Testis (tissue), 3 donors: Measurements from ENCODE around the gene TMEM116. TPM values are rescaled to one million over a fixed set of nuclear protein-coding genes. Genes with fewer than 3 reads are reported as not detected.

Source experiments
- DNase-seq: peaks from one replicate; pipeline ENCODE4 v3.0.0-alpha.2; 2019
- H3K27ac ChIP-seq, 2 donors: fragments of 200-600 bp; sonication (generic); one replicate each; pipeline ENCODE4 v1.5.1; 2019
- H3K27me3 ChIP-seq: fragments of 200-600 bp; sonication (generic); one replicate; pipeline ENCODE4 v1.5.1; 2019
- H3K36me3 ChIP-seq: fragments of 200-600 bp; sonication (generic); one replicate; pipeline ENCODE4 v1.5.1; 2017; ENCODE audit warnings: low read depth; ENCODE audit errors: missing control alignments
- H3K4me1 ChIP-seq: fragments of 200-600 bp; sonication (generic); one replicate; pipeline ENCODE4 v1.5.1; 2019
- H3K4me3 ChIP-seq, 2 donors: fragments of 200-600 bp; sonication (generic); one replicate each; pipeline ENCODE4 v1.5.1; 2017 to 2019
- H3K9me3 ChIP-seq: fragments of 200-600 bp; sonication (generic); one replicate; pipeline ENCODE4 v1.5.1; 2017
- POLR2A ChIP-seq: fragments of 450-650 bp; IDR thresholded peaks from one replicate; pipeline ENCODE4 v1.6.1; 2017; ENCODE audit warnings: antibody characterized with exemption, mild to moderate bottlenecking, moderate library complexity
- WGBS, 2 donors: methylation state at CpG; one replicate each; pipeline ENCODE4 v1.1.5; 2018; 5-methylcytosine and 5-hydroxymethylcytosine counted together
- intact Hi-C: fragments of 100-400 bp; cut with DNase I; formaldehyde crosslinking; loops from one replicate; pipeline ENCODE4 v1.15.1; 2023; ENCODE audit warnings: low total_unique reads
- polyA plus RNA-seq: library from polyadenylated mRNA; stranded (reverse); fragments of 350-450 nt; fragmentation: Illumina TruSeq; extraction: RNeasy Lipid Tissue Mini Kit (QIAGEN cat#74804); gene quantifications from one replicate; pipeline ENCODE4 v1.2.3, GENCODE V29; 2014; ENCODE audit warnings: low read depth, low replicate concordance; ENCODE audit not compliant: insufficient read depth
- total RNA-seq, 2 donors: library from RNA; depleted of rRNA; stranded (reverse); fragments of >200 nt; gene quantifications; one replicate each; pipeline ENCODE4 v1.2.3, GENCODE V29; 2016
- TF ChIP-seq, protein P1 (sequence below), 3 experiments: fragments of 450-650 bp in 2 of 3; fragments of 200-600 bp in 1 of 3; sonication (generic) in 1 of 3; IDR thresholded peaks; one replicate each; pipeline ENCODE4 v1.5.1; 2016 to 2019; ENCODE audit warnings: antibody characterized with exemption in 3 of 3, mild to moderate bottlenecking in 2 of 3, moderate library complexity in 1 of 3

The TMEM116 gene
- total and polyA plus RNA-seq, 3 donors from 2014 or later = 38.5 to 106 (median 48.0) TPM

DNA sequence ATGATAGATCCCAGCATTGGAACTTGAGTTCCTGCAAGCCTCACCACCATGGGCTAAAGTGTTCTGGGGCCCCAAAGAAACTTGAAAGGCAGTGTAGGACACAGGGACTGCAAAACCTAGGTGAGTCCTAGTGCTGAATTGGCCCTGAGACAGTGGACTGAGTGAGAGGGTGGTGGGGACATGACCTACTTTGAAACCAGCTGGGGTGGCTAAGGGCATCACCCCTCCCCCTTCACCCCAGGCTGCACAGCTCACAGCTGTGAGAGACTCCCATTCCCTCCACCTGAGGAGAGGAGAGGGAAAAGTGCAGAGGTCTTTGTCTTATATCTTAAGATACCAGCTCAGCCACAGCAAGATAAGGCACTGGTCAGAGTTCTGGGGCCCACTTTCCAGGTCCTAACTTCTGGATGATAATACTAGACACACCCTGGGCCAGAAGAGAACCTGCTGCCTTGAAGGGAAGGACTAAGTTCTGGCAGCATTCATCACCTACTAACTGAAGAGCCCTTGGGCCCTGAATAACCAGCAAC is 108.5 kb downstream of the TMEM116 start:
- intact Hi-C loops = no loop called here
- TF ChIP-seq, protein P1, sequence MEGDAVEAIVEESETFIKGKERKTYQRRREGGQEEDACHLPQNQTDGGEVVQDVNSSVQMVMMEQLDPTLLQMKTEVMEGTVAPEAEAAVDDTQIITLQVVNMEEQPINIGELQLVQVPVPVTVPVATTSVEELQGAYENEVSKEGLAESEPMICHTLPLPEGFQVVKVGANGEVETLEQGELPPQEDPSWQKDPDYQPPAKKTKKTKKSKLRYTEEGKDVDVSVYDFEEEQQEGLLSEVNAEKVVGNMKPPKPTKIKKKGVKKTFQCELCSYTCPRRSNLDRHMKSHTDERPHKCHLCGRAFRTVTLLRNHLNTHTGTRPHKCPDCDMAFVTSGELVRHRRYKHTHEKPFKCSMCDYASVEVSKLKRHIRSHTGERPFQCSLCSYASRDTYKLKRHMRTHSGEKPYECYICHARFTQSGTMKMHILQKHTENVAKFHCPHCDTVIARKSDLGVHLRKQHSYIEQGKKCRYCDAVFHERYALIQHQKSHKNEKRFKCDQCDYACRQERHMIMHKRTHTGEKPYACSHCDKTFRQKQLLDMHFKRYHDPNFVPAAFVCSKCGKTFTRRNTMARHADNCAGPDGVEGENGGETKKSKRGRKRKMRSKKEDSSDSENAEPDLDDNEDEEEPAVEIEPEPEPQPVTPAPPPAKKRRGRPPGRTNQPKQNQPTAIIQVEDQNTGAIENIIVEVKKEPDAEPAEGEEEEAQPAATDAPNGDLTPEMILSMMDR (IDR thresholded peaks at IDR 0.05) = no peak
- no peak for TF ChIP-seq POLR2A
- Histone ChIP-seq H3K27ac (no peak overlapping the region), H3K4me1 (no peaks in the 10 kb centered on the region), H3K36me3 (no peaks in the 10 kb centered on the region), H3K4me3 (no peak overlapping the region), H3K9me3 (no peaks in the 10 kb centered on the region), H3K27me3 (no peaks in the 10 kb centered on the region)
- no peak for DNase-seq

DNA sequence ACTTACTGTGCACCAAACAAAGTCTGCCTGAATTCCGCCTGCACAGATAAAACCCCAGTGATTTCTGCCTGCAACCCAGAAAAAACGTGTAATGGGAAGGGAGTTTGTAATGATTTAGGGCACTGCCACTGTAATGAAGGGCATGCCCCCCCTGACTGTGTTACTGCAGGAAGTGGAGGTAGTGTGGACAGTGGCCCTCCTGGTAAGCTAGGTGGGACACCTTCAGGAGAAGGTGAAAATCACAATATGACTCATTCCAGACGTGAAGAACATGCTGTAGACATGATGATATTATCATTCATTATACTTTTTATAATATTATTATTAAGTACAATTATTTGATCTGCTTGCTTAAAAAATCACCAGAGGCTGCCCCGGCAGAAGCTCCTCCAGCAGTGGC is 111.8 kb downstream of the TMEM116 start:
- Histone ChIP-seq H3K36me3 (no peaks in the 10 kb centered on the region), H3K4me3 (no peak overlapping the region), H3K4me1 (no peaks in the 10 kb centered on the region), H3K27me3 (no peaks in the 10 kb centered on the region), H3K9me3 (no peaks in the 10 kb centered on the region), H3K27ac (no peak overlapping the region)
- intact Hi-C loops = no loop called here
- TF ChIP-seq, protein P1 (IDR thresholded peaks at IDR 0.05) = no peak
- TF ChIP-seq POLR2A = no peak
- DNase-seq = no peak
- 79 to 80% methylated on average over 4 of the region's 4 CpGs for WGBS, 2 donors

DNA sequence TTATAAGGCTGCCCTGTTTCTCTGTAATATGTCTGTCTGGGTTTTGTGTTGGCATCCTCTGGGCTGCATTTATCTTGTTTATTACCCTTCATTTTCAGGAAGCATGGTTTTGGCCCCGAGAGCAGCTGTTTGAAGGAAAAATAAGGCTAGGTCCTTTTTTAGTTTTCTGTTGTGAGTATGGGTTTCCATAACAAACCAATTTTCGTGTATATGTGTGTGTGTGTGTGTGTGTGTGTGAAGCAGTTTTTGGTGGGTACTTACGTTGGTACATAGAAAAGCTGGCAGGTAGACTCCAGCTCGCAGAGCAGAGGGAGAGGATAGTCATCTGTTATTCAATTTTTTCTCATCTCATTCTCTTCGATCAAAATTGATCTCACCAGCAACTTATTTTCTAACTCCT is 118.4 kb downstream of the TMEM116 start:
- Histone ChIP-seq H3K9me3 (no peaks in the 10 kb centered on the region), H3K4me3 (no peak overlapping the region), H3K27ac (no peak overlapping the region), H3K4me1 (no peaks in the 10 kb centered on the region), H3K36me3 (no peaks in the 10 kb centered on the region), H3K27me3 (no peaks in the 10 kb centered on the region)
- WGBS, 2 donors = 84 to 90% methylated on average over 5 of the region's 5 CpGs
- no peak for DNase-seq
- TF ChIP-seq POLR2A = no peak
- TF ChIP-seq, protein P1 (IDR thresholded peaks at IDR 0.05) = no peak
- intact Hi-C loops = no loop called here

DNA sequence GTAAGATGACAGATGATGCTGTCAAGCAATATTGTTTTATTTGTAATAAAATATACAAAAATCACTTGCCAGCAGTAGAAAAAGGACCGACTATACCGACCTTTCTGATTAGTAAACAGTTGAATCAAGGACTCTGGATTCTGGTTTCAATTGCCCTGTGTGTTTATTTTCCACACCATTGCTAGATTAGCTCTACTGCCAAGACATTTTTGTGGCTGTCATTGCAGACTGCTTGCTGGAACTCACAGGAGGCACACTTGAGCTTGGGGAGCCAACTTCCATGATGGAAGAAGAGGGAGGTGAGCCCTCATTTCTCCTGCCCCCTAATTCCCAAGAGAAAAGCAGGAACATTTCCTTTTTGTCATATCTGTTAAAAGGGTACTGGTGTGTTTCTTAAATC is 119.7 kb downstream of the TMEM116 start:
- no peak for DNase-seq
- no peaks in the 10 kb centered on the region for H3K4me1 ChIP-seq
- WGBS, 2 donors = 83 to 93% methylated on average over 2 of the region's 2 CpGs
- no peaks in the 10 kb centered on the region for H3K27me3 ChIP-seq
- no peak overlapping the region for H3K27ac ChIP-seq
- H3K9me3 ChIP-seq = no peaks in the 10 kb centered on the region
- no peaks in the 10 kb centered on the region for H3K36me3 ChIP-seq
- no peak overlapping the region for H3K4me3 ChIP-seq
- no peak for TF ChIP-seq POLR2A
- TF ChIP-seq, protein P1 (IDR thresholded peaks at IDR 0.05) = no peak
- intact Hi-C loops = no loop called here
